Adrenal gland (tissue), 5 donors: ENCODE results near the gene MALT1.

Experiments used
- CTCF ChIP-seq, 6 experiments: fragments of 450-650 bp in 4 of 6; fragments of 200-600 bp in 2 of 6; sonication (generic) in 1 of 6; IDR thresholded peaks; 1 replicate in 5 of 6; 2 replicates in 1 of 6; pipeline versions ENCODE4 v1.5.1 to v1.8.0; 2016 to 2021; ENCODE audit warnings: antibody characterized with exemption in 6 of 6, mild to moderate bottlenecking in 2 of 6, moderate library complexity in 1 of 6
- POLR2A ChIP-seq, 2 donors: fragments of 450-650 bp; IDR thresholded peaks; one replicate each; pipeline ENCODE4 v1.6.1; 2017; ENCODE audit warnings: antibody characterized with exemption in 2 of 2, mild to moderate bottlenecking in 2 of 2, moderate library complexity in 1 of 2
- donor health status: DM: no; HTN: no; CAD: no.

- TF ChIP-seq POLR2A (IDR thresholded peaks at IDR 0.05), result no peak
- TF ChIP-seq CTCF (IDR thresholded peaks at IDR 0.05), result no peak
Measured at GRCh38 chr18:58635891-58636290, 35.4 kb upstream of the MALT1 start.
